Choroid plexus epithelial cell (primary cell): ENCODE measurements around the gene SEC61B.
"Not testable (repeated sequence)": the region's sequence is repeated elsewhere in the genome, so short reads cannot be mapped to it uniquely, and the experiment has no call there.

Source experiments
- DNase-seq: peaks from one replicate; pipeline ENCODE4 v3.0.0-alpha.2; 2010; ENCODE audit warnings: low read depth
- H3K4me3 ChIP-seq: 2 replicates; pipeline ENCODE4 v1.5.1; 2011; ENCODE audit warnings: low read depth, mild to moderate bottlenecking, control low read depth, low read length, moderate library complexity
- TF ChIP-seq, protein P1 (sequence below): conservative IDR thresholded peaks from 2 replicates; pipeline ENCODE4 v1.5.1; 2011; ENCODE audit warnings: low read depth, mild to moderate bottlenecking, control low read depth, inconsistent platforms, low read length, moderate library complexity

Gene SEC61B

DNA sequence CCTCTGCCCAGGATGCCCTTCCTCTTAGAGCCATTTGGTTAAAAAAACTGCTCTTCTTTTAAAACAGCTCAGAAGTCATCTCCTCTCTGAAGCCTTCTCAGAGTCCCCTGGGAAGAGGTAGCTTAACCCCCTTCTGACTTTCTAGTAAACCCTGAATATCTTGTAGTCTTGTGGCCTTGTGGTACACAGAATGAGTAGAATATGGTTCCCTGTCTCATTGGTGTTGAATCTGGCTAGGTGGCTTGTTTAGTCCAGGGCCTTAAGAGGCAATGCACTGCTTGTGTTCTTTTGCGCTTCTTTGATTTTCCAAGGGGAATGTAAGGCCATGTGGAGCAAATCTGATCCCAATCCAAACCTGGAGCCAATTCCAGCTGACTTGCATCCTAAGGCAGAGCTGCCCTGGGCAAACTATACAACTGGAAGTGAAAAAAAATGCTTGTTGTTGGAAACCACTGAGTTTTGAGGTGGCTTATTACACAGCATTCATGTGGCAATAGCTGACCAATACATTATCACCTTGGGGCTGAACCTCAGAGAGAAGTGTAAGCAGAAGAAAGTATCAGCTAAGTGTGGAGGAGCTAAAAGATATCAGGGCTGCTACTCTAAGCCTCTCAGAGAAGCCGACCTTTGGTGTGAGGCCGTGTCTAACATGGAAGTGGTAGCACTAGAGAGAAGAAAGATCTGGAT is 31.3 kb upstream of the SEC61B start:
- TF ChIP-seq, protein P1, sequence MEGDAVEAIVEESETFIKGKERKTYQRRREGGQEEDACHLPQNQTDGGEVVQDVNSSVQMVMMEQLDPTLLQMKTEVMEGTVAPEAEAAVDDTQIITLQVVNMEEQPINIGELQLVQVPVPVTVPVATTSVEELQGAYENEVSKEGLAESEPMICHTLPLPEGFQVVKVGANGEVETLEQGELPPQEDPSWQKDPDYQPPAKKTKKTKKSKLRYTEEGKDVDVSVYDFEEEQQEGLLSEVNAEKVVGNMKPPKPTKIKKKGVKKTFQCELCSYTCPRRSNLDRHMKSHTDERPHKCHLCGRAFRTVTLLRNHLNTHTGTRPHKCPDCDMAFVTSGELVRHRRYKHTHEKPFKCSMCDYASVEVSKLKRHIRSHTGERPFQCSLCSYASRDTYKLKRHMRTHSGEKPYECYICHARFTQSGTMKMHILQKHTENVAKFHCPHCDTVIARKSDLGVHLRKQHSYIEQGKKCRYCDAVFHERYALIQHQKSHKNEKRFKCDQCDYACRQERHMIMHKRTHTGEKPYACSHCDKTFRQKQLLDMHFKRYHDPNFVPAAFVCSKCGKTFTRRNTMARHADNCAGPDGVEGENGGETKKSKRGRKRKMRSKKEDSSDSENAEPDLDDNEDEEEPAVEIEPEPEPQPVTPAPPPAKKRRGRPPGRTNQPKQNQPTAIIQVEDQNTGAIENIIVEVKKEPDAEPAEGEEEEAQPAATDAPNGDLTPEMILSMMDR = no peak
- H3K4me3 ChIP-seq = no peak overlapping the region
- DNase-seq = no peak

DNA sequence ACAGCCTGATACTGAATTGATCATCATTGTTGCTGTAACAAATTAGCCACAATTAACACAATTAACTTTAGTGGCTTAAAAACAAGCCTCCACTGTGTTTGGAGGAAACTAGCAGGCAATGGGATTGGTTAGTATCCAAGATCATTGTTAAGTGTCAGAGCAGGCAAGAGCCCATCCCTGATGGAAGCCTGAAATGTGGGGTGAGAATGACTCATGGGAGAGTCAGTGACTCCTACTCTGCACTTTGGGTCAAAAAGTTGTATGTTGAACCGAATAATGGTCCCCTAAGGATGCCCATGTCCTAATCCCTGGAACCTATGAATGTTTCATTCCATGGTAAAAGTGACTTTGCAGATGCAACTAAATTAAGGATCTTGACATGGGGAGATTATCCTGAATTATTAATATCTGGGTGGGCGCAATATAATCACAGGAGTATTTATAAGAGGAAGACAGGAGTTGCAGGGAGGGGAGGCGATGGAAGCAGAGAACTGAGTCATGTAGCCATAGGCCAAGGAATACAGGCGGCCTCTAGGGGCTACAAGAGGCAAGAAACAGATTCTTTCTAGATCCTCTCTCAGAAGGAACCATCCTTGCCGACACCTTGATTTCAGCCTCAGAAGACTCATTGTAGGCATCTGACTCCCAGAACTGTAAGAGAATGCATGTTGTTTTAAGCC is 29.2 kb upstream of the SEC61B start:
- no peak overlapping the region for H3K4me3 ChIP-seq
- TF ChIP-seq, protein P1 = peak; percentile 43
- DNase-seq = peak; percentile 28

DNA sequence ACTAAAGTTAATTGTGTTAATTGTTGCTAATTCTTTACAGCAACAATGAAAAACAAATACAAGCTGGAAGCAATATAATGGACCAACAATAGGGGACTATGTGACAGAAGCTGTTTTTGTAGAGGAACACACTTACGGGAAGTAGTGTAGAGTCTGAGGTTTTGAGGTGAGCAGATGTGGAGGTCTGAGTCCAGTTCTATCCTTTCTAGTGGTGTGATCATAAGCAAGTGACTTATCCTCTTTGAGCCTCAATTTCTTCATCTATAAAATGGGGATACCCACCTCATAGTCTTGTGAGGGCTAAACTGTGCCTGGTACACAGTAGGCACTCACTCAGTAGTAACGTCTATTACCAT is 28.6 kb upstream of the SEC61B start:
- no peak overlapping the region for H3K4me3 ChIP-seq
- TF ChIP-seq, protein P1 = no peak
- DNase-seq = no peak

DNA sequence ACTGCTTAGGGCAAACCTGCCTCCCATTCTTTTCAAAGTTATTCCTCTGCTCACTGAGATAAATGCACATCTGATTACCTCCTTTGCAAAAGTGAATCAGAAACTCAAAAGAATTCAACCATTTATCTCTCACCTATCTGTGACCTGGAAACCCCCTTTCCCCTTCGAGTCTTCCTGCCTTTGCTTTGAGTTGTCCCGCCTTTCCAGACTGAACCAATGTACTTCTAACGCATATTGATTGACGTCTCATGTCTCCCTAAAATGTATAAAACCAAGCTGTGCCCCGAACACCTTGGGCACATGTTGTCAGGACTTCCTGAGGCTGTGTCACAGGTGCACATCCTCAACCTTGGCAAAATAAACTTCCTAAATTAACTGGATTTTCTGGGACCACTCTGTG is 25.6 kb upstream of the SEC61B start:
- not testable (repeated sequence) for DNase-seq, H3K4me3 ChIP-seq

DNA sequence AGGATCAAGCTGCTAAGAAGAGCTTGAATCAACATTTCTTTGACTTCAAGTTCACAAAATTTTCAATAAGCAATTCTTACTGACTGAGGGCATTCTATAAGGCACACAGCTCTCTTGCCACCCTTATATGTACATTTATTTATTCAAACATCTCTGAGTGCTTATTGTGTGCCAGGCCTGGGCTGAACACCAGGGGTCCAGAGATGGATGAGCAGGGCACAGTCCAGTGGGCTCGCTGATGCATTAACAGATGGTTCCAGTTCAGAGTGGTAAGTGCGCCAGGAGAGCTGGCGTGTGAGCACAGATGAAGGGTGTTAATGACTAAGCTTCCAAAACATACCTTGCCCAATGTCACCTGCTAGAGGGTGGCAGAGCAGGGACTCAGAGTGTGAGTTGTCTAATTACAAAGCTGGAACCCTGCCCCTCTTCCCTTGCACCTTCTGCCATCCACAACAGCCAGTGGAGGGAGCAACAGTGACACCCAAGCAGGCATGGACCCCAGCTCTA is 24.9 kb upstream of the SEC61B start:
- no peak overlapping the region for H3K4me3 ChIP-seq
- TF ChIP-seq, protein P1 = no peak
- DNase-seq = no peak

DNA sequence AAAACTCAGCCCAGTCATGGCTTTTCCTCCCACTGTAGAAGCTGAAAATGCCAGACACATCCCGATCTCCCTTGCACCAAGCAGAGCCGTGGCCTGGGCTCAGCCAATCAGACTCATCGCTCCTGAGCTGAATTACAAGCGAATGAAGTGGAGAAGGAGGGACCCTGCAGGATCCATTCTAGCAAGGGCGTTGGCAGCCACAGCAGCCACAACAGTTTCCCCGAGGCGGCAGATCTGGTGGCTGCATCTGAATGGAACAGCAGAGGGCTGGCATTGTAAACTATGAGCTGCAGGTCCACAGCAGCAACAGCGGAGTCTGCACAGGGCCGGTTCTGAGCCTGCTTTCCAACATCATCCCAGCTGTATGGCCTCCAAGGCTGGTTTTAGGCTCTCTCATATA is 24.1 kb upstream of the SEC61B start:
- TF ChIP-seq, protein P1 = no peak
- H3K4me3 ChIP-seq = no peak overlapping the region
- no peak for DNase-seq

DNA sequence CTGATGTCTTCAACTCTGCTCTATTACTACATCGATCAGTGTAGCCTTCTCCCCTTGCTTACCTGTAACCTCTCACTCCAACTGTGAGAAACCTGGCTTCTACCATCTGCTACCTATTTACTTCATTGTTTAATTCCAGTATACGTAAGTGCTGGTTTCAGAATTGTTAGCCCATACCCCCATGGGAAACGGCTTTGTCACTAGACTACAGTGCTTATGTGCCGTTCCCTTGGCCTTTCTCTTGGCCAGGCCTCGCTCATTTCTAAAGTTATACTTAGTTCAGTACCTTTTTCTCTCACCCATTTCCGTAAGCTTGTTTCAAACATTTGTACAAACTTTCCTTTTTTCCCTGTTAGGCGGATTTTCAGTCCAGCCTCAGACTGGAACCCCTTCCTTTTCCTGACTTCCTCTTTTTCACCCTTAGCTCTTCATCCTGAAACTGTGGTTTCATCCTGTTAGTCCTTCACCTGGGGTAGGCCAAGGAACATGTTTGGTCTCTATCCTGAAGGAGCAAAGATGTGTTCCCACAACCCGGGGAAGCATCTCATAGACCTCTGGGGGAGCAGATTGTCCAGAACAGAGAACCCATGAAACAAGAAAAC is 22.0 kb upstream of the SEC61B start:
- TF ChIP-seq, protein P1 = no peak
- no peak overlapping the region for H3K4me3 ChIP-seq
- no peak for DNase-seq
